HepG2 (cell line): ENCODE measurements around the gene NUDT6. TPM values are rescaled to one million over a fixed set of nuclear protein-coding genes. Genes with fewer than 3 reads are reported as not detected.

Experiments
- ELF3 ChIP-seq: IDR thresholded peaks from 2 replicates; pipeline ENCODE4 v1.6.1; 2016; ENCODE audit warnings: missing genetic modification reagents, missing compliant biosample characterization
- GABPB1 ChIP-seq: IDR thresholded peaks from 2 replicates; pipeline ENCODE4 v1.6.1; 2016; ENCODE audit warnings: mild to moderate bottlenecking, missing genetic modification reagents, moderate library complexity, missing compliant biosample characterization
- HOXD1 ChIP-seq: sonication (generic); formaldehyde crosslinking; IDR thresholded peaks from 2 replicates; pipeline ENCODE4 v1.5.0; 2020; ENCODE audit warnings: missing genetic modification reagents
- KDM2A ChIP-seq: sonication (generic); formaldehyde crosslinking; IDR thresholded peaks from 2 replicates; pipeline ENCODE4 v1.4.0; 2020; ENCODE audit warnings: low read depth, missing genetic modification reagents, borderline replicate concordance
- KDM3A ChIP-seq: IDR thresholded peaks from 2 replicates; pipeline ENCODE4 v1.6.1; 2018; ENCODE audit warnings: low read depth, missing compliant biosample characterization
- MATR3 ChIP-seq: sonication (generic); formaldehyde crosslinking; IDR thresholded peaks from 2 replicates; pipeline ENCODE4 v1.4.0; 2020; ENCODE audit warnings: missing genetic modification reagents
- REXO4 ChIP-seq: sonication (generic); formaldehyde crosslinking; IDR thresholded peaks from 2 replicates; pipeline ENCODE4 v1.8.0; 2022; ENCODE audit warnings: missing genetic modification reagents, mild to moderate bottlenecking, borderline replicate concordance
- SP5 ChIP-seq: IDR thresholded peaks from 2 replicates; pipeline ENCODE4 v1.6.1; 2016; ENCODE audit warnings: low read depth, borderline replicate concordance
- ZFP37 ChIP-seq: sonication (generic); formaldehyde crosslinking; IDR thresholded peaks from 2 replicates; pipeline ENCODE4 v1.4.0; 2020; ENCODE audit warnings: missing genetic modification reagents, borderline replicate concordance
- ZNF441 ChIP-seq: sonication (generic); formaldehyde crosslinking; IDR thresholded peaks from 2 replicates; pipeline ENCODE4 v1.7.0; 2021; ENCODE audit warnings: missing genetic modification reagents, borderline replicate concordance
- ZNF546 ChIP-seq: sonication (generic); formaldehyde crosslinking; conservative IDR thresholded peaks from 2 replicates; pipeline ENCODE4 v1.8.1; 2023; ENCODE audit warnings: mild to moderate bottlenecking, missing genetic modification reagents
- ZSCAN21 ChIP-seq: sonication (generic); formaldehyde crosslinking; IDR thresholded peaks from 2 replicates; pipeline ENCODE4 v1.8.0; 2022; ENCODE audit warnings: mild to moderate bottlenecking, missing genetic modification reagents, moderate library complexity, borderline replicate concordance
- polyA plus RNA-seq, 8 experiments: library from polyadenylated mRNA; depleted of rRNA in 3 of 8; stranded (reverse) in 7 of 8; unstranded in 1 of 8; fragments of >200 nt; fragmentation: Illumina TruSeq in 4 of 8; extraction: Trizol in 4 of 8; gene quantifications; 2 replicates each; pipeline versions ENCODE4 v1.2.1 to v1.2.3, GENCODE V29; 2011 to 2016; ENCODE audit warnings: low read depth in 4 of 8, missing spikeins in 1 of 8, mixed read lengths in 1 of 8; ENCODE audit not compliant: insufficient read depth in 1 of 8
- total RNA-seq, 5 experiments: library from RNA; depleted of rRNA; stranded (reverse); fragments of >200 nt; fragmentation: Illumina TruSeq; extraction: Trizol; gene quantifications; 2 replicates each; pipeline ENCODE4 v1.2.3, GENCODE V29; 2016; ENCODE audit warnings: low read depth in 1 of 5
- TF ChIP-seq, protein P1 (sequence below): sonication (generic); formaldehyde crosslinking; IDR thresholded peaks from one replicate; pipeline ENCODE4 v1.5.1; 2020; ENCODE audit warnings: mild to moderate bottlenecking, missing genetic modification reagents; ENCODE audit errors: not compliant biosample characterization
- TF ChIP-seq, protein P2 (sequence below): sonication (generic); formaldehyde crosslinking; IDR thresholded peaks from 2 replicates; pipeline ENCODE4 v1.5.0; 2020; ENCODE audit warnings: missing genetic modification reagents, mild to moderate bottlenecking, borderline replicate concordance
- TF ChIP-seq, protein P3 (sequence below): sonication (generic); formaldehyde crosslinking; IDR thresholded peaks from 2 replicates; pipeline ENCODE4 v1.4.0; 2020; ENCODE audit warnings: missing genetic modification reagents, low read depth, mild to moderate bottlenecking, borderline replicate concordance
- TF ChIP-seq, protein P4 (sequence below): sonication (generic); formaldehyde crosslinking; IDR thresholded peaks from 2 replicates; pipeline ENCODE4 v1.9.0; 2021; ENCODE audit warnings: missing genetic modification reagents, borderline replicate concordance

NUDT6 gene
- total and polyA plus RNA-seq, 2 of the 13 experiments (the other 11 are each of a cell fraction or from before 2014, with no cell fraction given): 4.8 to 8.3 TPM

DNA sequence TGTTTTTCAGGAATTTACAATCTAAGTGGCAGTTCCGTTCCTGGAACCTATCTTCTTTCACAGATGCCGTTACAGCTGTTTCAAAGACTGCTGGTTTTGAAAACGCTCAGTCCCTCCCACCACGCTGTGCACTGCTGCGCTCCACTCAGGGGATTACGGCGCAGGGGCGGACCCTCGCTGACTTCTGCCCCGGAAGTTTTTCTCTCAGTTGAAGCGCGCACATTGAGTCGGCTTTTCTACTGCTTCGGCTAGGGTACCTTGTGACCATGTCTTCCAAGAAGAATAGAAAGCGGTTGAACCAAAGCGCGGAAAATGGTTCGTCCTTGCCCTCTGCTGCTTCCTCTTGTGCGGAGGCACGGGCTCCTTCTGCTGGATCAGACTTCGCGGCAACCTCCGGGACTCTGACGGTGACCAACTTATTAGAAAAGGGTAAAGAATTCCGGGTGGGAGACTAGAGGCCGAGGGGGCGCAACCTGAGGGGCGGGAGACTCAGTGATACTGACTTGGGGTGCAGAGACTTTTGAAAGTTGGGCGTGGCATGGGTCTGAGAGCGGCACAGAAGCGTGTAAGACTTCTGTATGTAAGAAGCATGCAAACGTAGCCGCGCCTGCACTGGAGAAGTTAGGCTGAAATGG lies 597 bp upstream of the NUDT6 start (continued):
- no peak for TF ChIP-seq ZNF546
- TF ChIP-seq SP5 (CRISPR knock-in tag): peak; percentile 82
- 0 out of 2 replicates have a peak, but pooled peaks have one; percentile 37 for TF ChIP-seq ZFP37 (CRISPR knock-in tag)
- TF ChIP-seq GABPB1: peak; percentile 95
- TF ChIP-seq, protein P1, sequence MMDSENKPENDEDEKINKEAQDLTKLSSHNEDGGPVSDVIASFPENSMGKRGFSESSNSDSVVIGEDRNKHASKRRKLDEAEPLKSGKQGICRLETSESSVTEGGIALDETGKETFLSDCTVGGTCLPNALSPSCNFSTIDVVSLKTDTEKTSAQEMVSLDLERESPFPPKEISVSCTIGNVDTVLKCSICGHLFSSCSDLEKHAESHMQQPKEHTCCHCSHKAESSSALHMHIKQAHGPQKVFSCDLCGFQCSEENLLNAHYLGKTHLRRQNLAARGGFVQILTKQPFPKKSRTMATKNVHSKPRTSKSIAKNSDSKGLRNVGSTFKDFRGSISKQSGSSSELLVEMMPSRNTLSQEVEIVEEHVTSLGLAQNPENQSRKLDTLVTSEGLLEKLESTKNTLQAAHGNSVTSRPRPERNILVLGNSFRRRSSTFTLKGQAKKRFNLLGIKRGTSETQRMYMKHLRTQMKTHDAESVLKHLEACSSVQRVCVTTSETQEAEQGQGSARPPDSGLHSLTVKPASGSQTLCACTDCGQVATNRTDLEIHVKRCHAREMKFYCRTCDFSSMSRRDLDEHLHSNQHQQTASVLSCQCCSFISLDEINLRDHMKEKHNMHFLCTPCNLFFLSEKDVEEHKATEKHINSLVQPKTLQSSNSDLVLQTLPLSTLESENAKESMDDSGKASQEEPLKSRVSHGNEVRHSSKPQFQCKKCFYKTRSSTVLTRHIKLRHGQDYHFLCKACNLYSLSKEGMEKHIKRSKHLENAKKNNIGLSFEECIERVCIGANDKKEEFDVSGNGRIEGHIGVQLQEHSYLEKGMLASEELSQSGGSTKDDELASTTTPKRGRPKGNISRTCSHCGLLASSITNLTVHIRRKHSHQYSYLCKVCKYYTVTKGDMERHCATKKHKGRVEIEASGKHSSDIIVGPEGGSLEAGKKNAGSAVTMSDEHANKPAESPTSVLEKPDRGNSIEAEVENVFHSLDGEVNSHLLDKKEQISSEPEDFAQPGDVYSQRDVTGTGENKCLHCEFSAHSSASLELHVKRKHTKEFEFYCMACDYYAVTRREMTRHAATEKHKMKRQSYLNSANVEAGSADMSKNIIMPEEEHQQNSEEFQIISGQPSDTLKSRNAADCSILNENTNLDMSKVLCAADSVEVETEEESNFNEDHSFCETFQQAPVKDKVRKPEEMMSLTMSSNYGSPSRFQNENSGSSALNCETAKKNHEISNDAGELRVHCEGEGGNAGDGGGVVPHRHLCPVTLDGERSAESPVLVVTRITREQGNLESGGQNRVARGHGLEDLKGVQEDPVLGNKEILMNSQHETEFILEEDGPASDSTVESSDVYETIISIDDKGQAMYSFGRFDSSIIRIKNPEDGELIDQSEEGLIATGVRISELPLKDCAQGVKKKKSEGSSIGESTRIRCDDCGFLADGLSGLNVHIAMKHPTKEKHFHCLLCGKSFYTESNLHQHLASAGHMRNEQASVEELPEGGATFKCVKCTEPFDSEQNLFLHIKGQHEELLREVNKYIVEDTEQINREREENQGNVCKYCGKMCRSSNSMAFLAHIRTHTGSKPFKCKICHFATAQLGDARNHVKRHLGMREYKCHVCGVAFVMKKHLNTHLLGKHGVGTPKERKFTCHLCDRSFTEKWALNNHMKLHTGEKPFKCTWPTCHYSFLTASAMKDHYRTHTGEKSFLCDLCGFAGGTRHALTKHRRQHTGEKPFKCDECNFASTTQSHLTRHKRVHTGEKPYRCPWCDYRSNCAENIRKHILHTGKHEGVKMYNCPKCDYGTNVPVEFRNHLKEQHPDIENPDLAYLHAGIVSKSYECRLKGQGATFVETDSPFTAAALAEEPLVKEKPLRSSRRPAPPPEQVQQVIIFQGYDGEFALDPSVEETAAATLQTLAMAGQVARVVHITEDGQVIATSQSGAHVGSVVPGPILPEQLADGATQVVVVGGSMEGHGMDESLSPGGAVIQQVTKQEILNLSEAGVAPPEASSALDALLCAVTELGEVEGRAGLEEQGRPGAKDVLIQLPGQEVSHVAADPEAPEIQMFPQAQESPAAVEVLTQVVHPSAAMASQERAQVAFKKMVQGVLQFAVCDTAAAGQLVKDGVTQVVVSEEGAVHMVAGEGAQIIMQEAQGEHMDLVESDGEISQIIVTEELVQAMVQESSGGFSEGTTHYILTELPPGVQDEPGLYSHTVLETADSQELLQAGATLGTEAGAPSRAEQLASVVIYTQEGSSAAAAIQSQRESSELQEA (CRISPR knock-in tag): no peak
- TF ChIP-seq, protein P2, sequence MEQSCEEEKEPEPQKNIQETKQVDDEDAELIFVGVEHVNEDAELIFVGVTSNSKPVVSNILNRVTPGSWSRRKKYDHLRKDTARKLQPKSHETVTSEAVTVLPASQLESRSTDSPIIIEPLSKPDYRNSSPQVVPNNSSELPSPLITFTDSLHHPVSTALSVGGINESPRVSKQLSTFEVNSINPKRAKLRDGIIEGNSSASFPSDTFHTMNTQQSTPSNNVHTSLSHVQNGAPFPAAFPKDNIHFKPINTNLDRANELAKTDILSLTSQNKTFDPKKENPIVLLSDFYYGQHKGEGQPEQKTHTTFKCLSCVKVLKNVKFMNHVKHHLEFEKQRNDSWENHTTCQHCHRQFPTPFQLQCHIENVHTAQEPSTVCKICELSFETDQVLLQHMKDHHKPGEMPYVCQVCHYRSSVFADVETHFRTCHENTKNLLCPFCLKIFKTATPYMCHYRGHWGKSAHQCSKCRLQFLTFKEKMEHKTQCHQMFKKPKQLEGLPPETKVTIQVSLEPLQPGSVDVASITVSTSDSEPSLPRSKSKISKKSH (CRISPR knock-in tag): 0 out of 2 replicates have a peak, but pooled peaks have one; percentile 6
- no peak for TF ChIP-seq ZSCAN21 (CRISPR knock-in tag)
- no peak for TF ChIP-seq MATR3 (CRISPR knock-in tag)
- no peak for TF ChIP-seq HOXD1
- TF ChIP-seq, protein P3, sequence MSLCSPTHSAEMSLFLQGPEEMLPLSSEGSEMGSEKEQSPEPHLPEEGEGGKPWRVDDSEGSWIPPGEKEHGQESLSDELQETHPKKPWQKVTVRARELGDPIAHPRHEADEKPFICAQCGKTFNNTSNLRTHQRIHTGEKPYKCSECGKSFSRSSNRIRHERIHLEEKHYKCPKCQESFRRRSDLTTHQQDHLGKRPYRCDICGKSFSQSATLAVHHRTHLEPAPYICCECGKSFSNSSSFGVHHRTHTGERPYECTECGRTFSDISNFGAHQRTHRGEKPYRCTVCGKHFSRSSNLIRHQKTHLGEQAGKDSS (CRISPR knock-in tag): no peak
- no peak for TF ChIP-seq KDM3A
- 0 out of 2 replicates have a peak, but pooled peaks have one; percentile 20 for TF ChIP-seq ELF3
- TF ChIP-seq, protein P4, sequence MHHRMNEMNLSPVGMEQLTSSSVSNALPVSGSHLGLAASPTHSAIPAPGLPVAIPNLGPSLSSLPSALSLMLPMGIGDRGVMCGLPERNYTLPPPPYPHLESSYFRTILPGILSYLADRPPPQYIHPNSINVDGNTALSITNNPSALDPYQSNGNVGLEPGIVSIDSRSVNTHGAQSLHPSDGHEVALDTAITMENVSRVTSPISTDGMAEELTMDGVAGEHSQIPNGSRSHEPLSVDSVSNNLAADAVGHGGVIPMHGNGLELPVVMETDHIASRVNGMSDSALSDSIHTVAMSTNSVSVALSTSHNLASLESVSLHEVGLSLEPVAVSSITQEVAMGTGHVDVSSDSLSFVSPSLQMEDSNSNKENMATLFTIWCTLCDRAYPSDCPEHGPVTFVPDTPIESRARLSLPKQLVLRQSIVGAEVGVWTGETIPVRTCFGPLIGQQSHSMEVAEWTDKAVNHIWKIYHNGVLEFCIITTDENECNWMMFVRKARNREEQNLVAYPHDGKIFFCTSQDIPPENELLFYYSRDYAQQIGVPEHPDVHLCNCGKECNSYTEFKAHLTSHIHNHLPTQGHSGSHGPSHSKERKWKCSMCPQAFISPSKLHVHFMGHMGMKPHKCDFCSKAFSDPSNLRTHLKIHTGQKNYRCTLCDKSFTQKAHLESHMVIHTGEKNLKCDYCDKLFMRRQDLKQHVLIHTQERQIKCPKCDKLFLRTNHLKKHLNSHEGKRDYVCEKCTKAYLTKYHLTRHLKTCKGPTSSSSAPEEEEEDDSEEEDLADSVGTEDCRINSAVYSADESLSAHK (CRISPR knock-in tag): no peak
- TF ChIP-seq KDM2A: peak; percentile 60
- TF ChIP-seq ZNF441: 0 out of 2 replicates have a peak, but pooled peaks have one; percentile 44
- TF ChIP-seq REXO4 (CRISPR knock-in tag): no peak
